Upper lobe of left lung (tissue), 6 donors: ENCODE data around the gene OR5D16. TPM values are rescaled to one million over a fixed set of nuclear protein-coding genes. Genes with fewer than 3 reads are reported as not detected.

Experiments used
- ATAC-seq, 2 donors: fragments of 200-7000 bp; cut with Tn5 transposase; one replicate each; pipeline ENCODE4 v1.9.1; 2022; ENCODE audit warnings: mild to moderate bottlenecking in 2 of 2, moderate library complexity in 2 of 2; ENCODE audit not compliant: low FRiP score in 2 of 2
- DNase-seq, 2 donors: peaks; one replicate each; pipeline ENCODE4 v3.0.0-alpha.2; 2019 to 2020
- H3K27ac ChIP-seq, 4 donors: fragments of 200-600 bp; sonication (generic); one replicate each; pipeline ENCODE4 v1.5.1; 2016 to 2019
- H3K27me3 ChIP-seq, 4 donors: fragments of 200-600 bp; sonication (generic); one replicate each; pipeline ENCODE4 v1.5.1; 2017 to 2019
- H3K36me3 ChIP-seq, 4 donors: fragments of 200-600 bp; sonication (generic); one replicate each; pipeline ENCODE4 v1.5.1; 2016 to 2019
- H3K4me1 ChIP-seq, 4 donors: fragments of 200-600 bp; sonication (generic); one replicate each; pipeline ENCODE4 v1.5.1; 2018 to 2019
- H3K4me3 ChIP-seq, 4 donors: fragments of 200-600 bp; sonication (generic); one replicate each; pipeline ENCODE4 v1.5.1; 2017 to 2019; ENCODE audit warnings: mild to moderate bottlenecking in 2 of 4, moderate library complexity in 1 of 4
- H3K9me3 ChIP-seq, 4 donors: fragments of 200-600 bp; sonication (generic); one replicate each; pipeline ENCODE4 v1.5.1; 2018 to 2019
- EP300 ChIP-seq, 4 donors: sonication (generic); formaldehyde crosslinking; IDR thresholded peaks; one replicate each; pipeline ENCODE4 v1.5.1; 2017; ENCODE audit warnings: antibody characterized with exemption in 4 of 4, control low read depth in 2 of 4
- POLR2A ChIP-seq, 4 donors: fragments of 450-650 bp; IDR thresholded peaks; one replicate each; pipeline ENCODE4 v1.5.1; 2016 to 2017; ENCODE audit warnings: antibody characterized with exemption in 4 of 4, mild to moderate bottlenecking in 2 of 4
- POLR2AphosphoS5 ChIP-seq, 2 donors: sonication (generic); formaldehyde crosslinking; IDR thresholded peaks; one replicate each; pipeline ENCODE4 v1.5.1; 2017; ENCODE audit warnings: antibody characterized with exemption in 2 of 2
- WGBS, 2 donors: methylation state at CpG; one replicate each; pipeline ENCODE4 v1.1.5; 2017 to 2018; 5-methylcytosine and 5-hydroxymethylcytosine counted together
- total RNA-seq, 6 donors: library from RNA; depleted of rRNA in 4 of 6; stranded (reverse); fragments of >200 nt in 4 of 6; gene quantifications; one replicate each; pipeline versions ENCODE4 v1.1.0 to v1.2.1, GENCODE V29; 2016 to 2021
- TF ChIP-seq, protein P1 (sequence below), 6 experiments: fragments of 450-650 bp in 4 of 6; fragments of 200-600 bp in 2 of 6; sonication (generic) in 2 of 6; IDR thresholded peaks; one replicate each; pipeline ENCODE4 v1.5.1; 2016 to 2019; ENCODE audit warnings: antibody characterized with exemption in 6 of 6
- donor health status: DM: no; HTN: no; CAD: no; lungs with moderate emphysema.
- donor health status: DM: no; HTN: yes; CAD: no; lungs with severe emphysema.

Gene OR5D16
- total RNA-seq = not detected

- DNase-seq (no peak), ATAC-seq (no peak)
- no peaks in the 10 kb centered on the region for H3K36me3 ChIP-seq
- WGBS, 2 donors = 29 to 40% methylated on average over 3 of the region's 3 CpGs
- no peak within 1 kb of the TSS for H3K27ac ChIP-seq
- H3K4me1 ChIP-seq = no peaks in the 10 kb centered on the region
- H3K27me3 ChIP-seq = no peaks in the 10 kb centered on the region
- no peak for TF ChIP-seq POLR2AphosphoS5 (IDR thresholded peaks at IDR 0.05)
- no peak for TF ChIP-seq EP300 (IDR thresholded peaks at IDR 0.05)
- no peak for TF ChIP-seq POLR2A (IDR thresholded peaks at IDR 0.05)
- TF ChIP-seq, protein P1, sequence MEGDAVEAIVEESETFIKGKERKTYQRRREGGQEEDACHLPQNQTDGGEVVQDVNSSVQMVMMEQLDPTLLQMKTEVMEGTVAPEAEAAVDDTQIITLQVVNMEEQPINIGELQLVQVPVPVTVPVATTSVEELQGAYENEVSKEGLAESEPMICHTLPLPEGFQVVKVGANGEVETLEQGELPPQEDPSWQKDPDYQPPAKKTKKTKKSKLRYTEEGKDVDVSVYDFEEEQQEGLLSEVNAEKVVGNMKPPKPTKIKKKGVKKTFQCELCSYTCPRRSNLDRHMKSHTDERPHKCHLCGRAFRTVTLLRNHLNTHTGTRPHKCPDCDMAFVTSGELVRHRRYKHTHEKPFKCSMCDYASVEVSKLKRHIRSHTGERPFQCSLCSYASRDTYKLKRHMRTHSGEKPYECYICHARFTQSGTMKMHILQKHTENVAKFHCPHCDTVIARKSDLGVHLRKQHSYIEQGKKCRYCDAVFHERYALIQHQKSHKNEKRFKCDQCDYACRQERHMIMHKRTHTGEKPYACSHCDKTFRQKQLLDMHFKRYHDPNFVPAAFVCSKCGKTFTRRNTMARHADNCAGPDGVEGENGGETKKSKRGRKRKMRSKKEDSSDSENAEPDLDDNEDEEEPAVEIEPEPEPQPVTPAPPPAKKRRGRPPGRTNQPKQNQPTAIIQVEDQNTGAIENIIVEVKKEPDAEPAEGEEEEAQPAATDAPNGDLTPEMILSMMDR (IDR thresholded peaks at IDR 0.05) = no peak
- H3K9me3 ChIP-seq = no peaks in the 10 kb centered on the region
- H3K4me3 ChIP-seq = no peak within 1 kb of the TSS
Measured at GRCh38 chr11:55838452-55838851, at the start of gene OR5D16. Gene OR5D16, plus strand, starts transcription at chr11:55838752. Its CDS starts 0 bp downstream, at chr11:55838752.

GRCh38 chr11:55791606-55792005 lies 46.9 kb upstream of the OR5D16 start:
- TF ChIP-seq POLR2A (IDR thresholded peaks at IDR 0.05) (no peak), POLR2AphosphoS5 (IDR thresholded peaks at IDR 0.05) (no peak), EP300 (IDR thresholded peaks at IDR 0.05) (no peak)
- TF ChIP-seq, protein P1 (IDR thresholded peaks at IDR 0.05) = no peak
- H3K4me1 ChIP-seq = no peaks in the 10 kb centered on the region
- 76 to 78% methylated on average over 1 of the region's 1 CpG for WGBS, 2 donors
- no peaks in the 10 kb centered on the region for H3K27me3 ChIP-seq
- no peaks in the 10 kb centered on the region for H3K36me3 ChIP-seq
- no peak for DNase-seq
- ATAC-seq = no peak
- no peaks in the 10 kb centered on the region for H3K9me3 ChIP-seq
- no peak overlapping the region for H3K27ac ChIP-seq
- H3K4me3 ChIP-seq = no peak overlapping the region

DNA sequence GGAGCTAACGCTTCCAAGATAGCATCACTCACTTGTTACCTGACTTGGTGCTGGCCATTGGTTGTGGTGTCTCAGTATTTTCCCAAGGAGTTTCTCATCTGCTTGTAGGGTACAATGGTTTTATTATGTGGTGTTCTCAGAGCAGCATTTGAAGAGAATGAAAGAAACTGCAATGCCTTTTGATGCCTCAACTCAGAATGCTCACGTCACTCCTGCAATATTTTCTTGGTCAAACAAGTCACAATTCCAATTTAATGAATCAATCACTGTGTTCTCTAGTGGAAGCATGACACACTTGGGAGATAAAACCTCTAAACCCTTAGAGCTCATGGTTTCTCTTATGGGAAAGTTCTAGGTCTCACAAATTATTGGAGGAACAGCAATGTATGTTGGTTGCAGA lies 45.2 kb upstream of the OR5D16 start:
- no peak for DNase-seq
- 53 to 73% methylated on average over 2 of the region's 2 CpGs for WGBS, 2 donors
- Histone ChIP-seq H3K4me1 (no peaks in the 10 kb centered on the region), H3K27me3 (no peaks in the 10 kb centered on the region), H3K9me3 (no peaks in the 10 kb centered on the region), H3K36me3 (no peaks in the 10 kb centered on the region), H3K4me3 (no peak overlapping the region), H3K27ac (no peak overlapping the region)
- TF ChIP-seq POLR2A (IDR thresholded peaks at IDR 0.05) = no peak
- TF ChIP-seq POLR2AphosphoS5 (IDR thresholded peaks at IDR 0.05) = no peak
- TF ChIP-seq EP300 (IDR thresholded peaks at IDR 0.05) = no peak
- TF ChIP-seq, protein P1 (IDR thresholded peaks at IDR 0.05) = no peak
- ATAC-seq = no peak

GRCh38 chr11:55795256-55795655 lies 43.3 kb upstream of the OR5D16 start, which contains the start of gene OR5D14:
Gene OR5D14, plus strand, starts transcription at chr11:55795556. Its CDS starts 0 bp downstream, at chr11:55795556.
- TF ChIP-seq POLR2A (IDR thresholded peaks at IDR 0.05) = no peak
- TF ChIP-seq, protein P1 (IDR thresholded peaks at IDR 0.05) = no peak
- no peak for TF ChIP-seq EP300 (IDR thresholded peaks at IDR 0.05)
- TF ChIP-seq POLR2AphosphoS5 (IDR thresholded peaks at IDR 0.05) = no peak
- Histone ChIP-seq H3K27ac (no peak within 1 kb of the TSS), H3K27me3 (no peaks in the 10 kb centered on the region), H3K4me1 (no peaks in the 10 kb centered on the region), H3K4me3 (no peak within 1 kb of the TSS), H3K36me3 (no peaks in the 10 kb centered on the region), H3K9me3 (no peaks in the 10 kb centered on the region)
- ATAC-seq (no peak), DNase-seq (no peak)

DNA sequence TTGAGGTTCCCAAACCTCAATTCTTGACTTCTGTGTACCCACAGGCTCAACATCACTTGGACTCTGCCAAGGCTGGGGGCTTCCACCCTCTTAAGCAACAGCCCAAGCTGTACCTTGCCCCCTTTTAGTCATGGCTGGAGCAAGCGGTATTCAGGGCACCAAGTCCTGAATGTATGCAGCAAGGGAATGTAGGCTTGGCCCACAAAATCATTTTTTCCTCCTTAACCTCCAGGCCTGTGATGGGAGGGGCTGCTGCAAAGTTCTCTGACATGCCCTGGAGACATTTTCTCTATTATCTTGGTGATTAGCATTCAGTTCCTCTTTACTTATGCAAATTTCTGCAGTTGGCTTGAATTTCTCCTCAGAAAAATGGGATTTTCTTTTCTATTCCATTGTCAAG lies 32.3 kb upstream of the OR5D16 start:
- H3K4me1 ChIP-seq = no peaks in the 10 kb centered on the region
- H3K36me3 ChIP-seq = no peaks in the 10 kb centered on the region
- no peak for ATAC-seq
- TF ChIP-seq POLR2AphosphoS5 (IDR thresholded peaks at IDR 0.05) (no peak), POLR2A (IDR thresholded peaks at IDR 0.05) (no peak), EP300 (IDR thresholded peaks at IDR 0.05) (no peak)
- TF ChIP-seq, protein P1 (IDR thresholded peaks at IDR 0.05) = no peak
- H3K27me3 ChIP-seq = no peaks in the 10 kb centered on the region
- WGBS, 2 donors = 80 to 100% methylated on average over 1 of the region's 1 CpG
- H3K27ac ChIP-seq = no peak overlapping the region
- peaks cover 0 to 18% (median 0%) of the 10 kb centered on the region in 4 donors for H3K9me3 ChIP-seq
- no peak for DNase-seq
- H3K4me3 ChIP-seq = no peak overlapping the region
